ENCODE results near the gene CTNNA3.

The CTNNA3 gene

DNA sequence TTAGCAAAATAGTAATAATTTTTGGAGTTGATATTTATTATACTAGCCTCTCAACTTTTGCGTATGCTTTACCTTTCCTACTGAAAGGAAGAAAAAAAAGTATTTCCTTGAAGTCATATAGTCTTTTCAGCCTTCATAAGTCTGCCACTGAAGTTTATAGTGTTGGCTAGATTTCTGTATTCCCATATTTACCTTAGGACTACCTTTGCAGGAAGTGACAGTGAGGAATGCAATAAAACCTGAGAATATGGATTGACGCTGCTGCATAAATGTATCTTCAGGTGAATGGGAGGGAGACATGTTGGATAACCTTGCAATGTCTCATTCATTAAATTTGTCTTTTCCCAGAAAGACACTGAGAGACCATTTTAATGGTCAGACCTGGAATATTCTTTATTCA is 776.7 kb downstream of the CTNNA3 start:
- Histone ChIP-seq H3K36me3 (ENCODE audit: insufficient read depth, low read length) (no peaks in the 10 kb centered on the region), H3K27me3 (ENCODE audit: control insufficient read depth, insufficient read depth, low read length) (no peaks in the 10 kb centered on the region), H3K4me2 (ENCODE audit: low read length) (no peak overlapping the region), H3K4me1 (ENCODE audit: control insufficient read depth, insufficient read depth, low read length) (peaks cover 3% of the 10 kb centered on the region), H3K9ac (ENCODE audit: low read depth, low read length) (no peak overlapping the region), H3K4me3 (ENCODE audit: low read length) (no peak overlapping the region), H3K9me3 (replicated peaks; ENCODE audit: low read length) (no peaks in the 10 kb centered on the region)

DNA sequence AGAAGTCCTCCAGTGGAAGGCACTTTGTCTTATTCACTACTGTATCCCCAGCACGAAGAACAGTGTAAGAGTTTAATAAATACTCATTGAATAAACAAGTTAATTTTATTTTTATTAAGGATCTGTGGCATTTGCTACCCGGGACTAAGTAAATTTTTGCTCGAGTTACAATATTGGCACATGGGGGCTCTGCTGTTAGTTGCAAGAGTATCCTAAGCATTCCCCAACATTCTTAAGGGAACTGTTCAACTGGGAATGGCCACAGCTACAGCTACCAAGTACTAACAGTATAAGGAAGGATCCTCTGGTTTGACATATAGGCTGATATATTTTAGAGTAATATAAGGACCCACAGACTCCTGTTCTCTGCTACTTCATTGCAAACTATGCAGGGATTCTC is 778.9 kb downstream of the CTNNA3 start:
- Histone ChIP-seq H3K4me1 (ENCODE audit: control insufficient read depth, insufficient read depth, low read length) (peaks cover 3% of the 10 kb centered on the region), H3K27me3 (ENCODE audit: control insufficient read depth, insufficient read depth, low read length) (no peaks in the 10 kb centered on the region), H3K4me2 (ENCODE audit: low read length) (no peak overlapping the region), H3K4me3 (ENCODE audit: low read length) (no peak overlapping the region), H3K9me3 (replicated peaks; ENCODE audit: low read length) (no peaks in the 10 kb centered on the region), H3K36me3 (ENCODE audit: insufficient read depth, low read length) (no peaks in the 10 kb centered on the region), H3K9ac (ENCODE audit: low read depth, low read length) (no peak overlapping the region)

DNA sequence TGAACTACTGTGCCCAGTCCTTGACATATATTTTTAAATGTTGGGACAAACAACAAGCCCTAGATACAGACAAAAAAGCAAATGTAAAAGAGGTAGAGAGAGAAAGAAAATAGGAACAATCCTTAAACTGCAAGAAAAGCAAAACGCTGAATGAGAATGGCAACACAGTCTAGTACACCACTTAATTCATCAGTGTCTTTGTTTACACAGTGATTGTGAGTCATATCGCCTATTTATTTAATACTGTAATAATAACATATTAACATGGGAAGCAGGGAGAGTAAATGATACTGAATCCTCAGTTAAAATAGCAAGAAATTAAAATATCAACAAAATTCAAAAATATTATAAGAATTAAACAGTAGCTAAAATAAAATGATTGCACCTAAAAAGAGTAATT is 780.0 kb downstream of the CTNNA3 start:
- Histone ChIP-seq H3K4me2 (ENCODE audit: low read length) (no peak overlapping the region), H3K4me1 (ENCODE audit: control insufficient read depth, insufficient read depth, low read length) (peaks cover 3% of the 10 kb centered on the region), H3K9me3 (replicated peaks; ENCODE audit: low read length) (no peaks in the 10 kb centered on the region), H3K27me3 (ENCODE audit: control insufficient read depth, insufficient read depth, low read length) (no peaks in the 10 kb centered on the region), H3K9ac (ENCODE audit: low read depth, low read length) (no peak overlapping the region), H3K4me3 (ENCODE audit: low read length) (no peak overlapping the region), H3K36me3 (ENCODE audit: insufficient read depth, low read length) (no peaks in the 10 kb centered on the region)

DNA sequence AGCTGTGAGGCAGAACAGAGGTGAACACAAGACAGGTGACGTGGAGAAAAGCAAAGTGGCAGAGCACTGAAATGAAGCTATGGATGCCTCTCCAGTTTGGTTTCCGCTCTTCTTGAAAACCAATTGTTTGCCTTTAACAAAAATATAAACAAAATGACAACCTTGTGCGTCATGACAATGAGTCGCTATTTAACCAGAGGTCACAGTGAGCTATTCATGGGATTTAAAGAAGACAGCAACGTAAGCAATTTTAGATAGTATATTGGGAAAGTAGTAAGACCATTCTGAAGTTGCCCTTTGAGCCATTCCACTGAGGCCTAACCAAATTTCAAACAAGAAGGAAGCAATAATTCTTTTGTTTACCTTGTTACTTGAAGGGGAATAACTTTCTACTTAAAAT is 785.3 kb downstream of the CTNNA3 start:
- no peaks in the 10 kb centered on the region for H3K36me3 ChIP-seq (ENCODE audit: insufficient read depth, low read length)
- H3K9me3 ChIP-seq (replicated peaks; ENCODE audit: low read length), result no peaks in the 10 kb centered on the region
- H3K27me3 ChIP-seq (ENCODE audit: control insufficient read depth, insufficient read depth, low read length), result no peaks in the 10 kb centered on the region
- H3K4me1 ChIP-seq (ENCODE audit: control insufficient read depth, insufficient read depth, low read length), result no peaks in the 10 kb centered on the region
- no peak overlapping the region for H3K4me3 ChIP-seq (ENCODE audit: low read length)
- H3K9ac ChIP-seq (ENCODE audit: low read depth, low read length), result no peak overlapping the region
- no peak overlapping the region for H3K4me2 ChIP-seq (ENCODE audit: low read length)

DNA sequence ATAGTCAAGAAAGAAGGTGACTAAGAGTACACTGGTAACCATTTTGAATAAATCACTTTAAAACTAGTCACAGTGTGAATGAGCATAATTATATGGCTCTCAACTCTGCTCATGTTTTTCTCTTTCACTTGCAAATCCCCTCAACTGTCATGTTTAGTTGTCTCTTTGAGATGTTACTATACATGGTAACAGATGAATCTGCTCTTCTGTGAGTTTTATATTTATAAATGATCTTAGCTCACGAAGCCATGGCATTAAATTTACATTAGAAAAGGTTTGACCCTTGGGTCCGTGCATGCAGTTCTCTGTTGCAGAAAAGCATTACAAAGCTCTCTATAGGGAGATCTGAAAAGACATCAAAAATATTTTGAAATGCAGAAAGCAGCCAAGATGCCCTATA is 803.1 kb downstream of the CTNNA3 start:
- no peaks in the 10 kb centered on the region for H3K9me3 ChIP-seq (replicated peaks; ENCODE audit: low read length)
- H3K9ac ChIP-seq (ENCODE audit: low read depth, low read length), result no peak overlapping the region
- H3K36me3 ChIP-seq (ENCODE audit: insufficient read depth, low read length), result no peaks in the 10 kb centered on the region
- no peak overlapping the region for H3K4me2 ChIP-seq (ENCODE audit: low read length)
- H3K4me3 ChIP-seq (ENCODE audit: low read length), result no peak overlapping the region
- no peaks in the 10 kb centered on the region for H3K27me3 ChIP-seq (ENCODE audit: control insufficient read depth, insufficient read depth, low read length)
- no peaks in the 10 kb centered on the region for H3K4me1 ChIP-seq (ENCODE audit: control insufficient read depth, insufficient read depth, low read length)

DNA sequence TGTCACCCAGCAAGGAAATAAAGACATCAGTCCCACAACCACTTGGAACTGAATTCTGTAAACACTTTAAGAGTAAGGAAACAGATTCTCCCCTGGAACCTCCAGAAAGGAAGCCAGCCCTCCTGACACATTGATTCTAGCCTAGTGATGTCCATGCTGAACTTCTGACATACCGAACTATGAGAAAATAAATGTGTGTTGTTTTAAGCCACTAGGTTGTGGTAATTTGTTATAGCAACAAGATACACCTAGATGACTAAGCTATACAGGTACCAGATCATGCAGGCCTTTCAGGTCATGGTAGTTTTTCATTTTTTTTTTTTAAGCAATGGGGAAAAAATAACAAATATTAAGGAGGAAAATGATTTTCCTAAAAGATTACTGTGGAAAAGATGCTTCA is 807.8 kb downstream of the CTNNA3 start:
- Histone ChIP-seq H3K4me1 (ENCODE audit: control insufficient read depth, insufficient read depth, low read length) (no peaks in the 10 kb centered on the region), H3K4me2 (ENCODE audit: low read length) (no peak overlapping the region), H3K9ac (ENCODE audit: low read depth, low read length) (no peak overlapping the region), H3K36me3 (ENCODE audit: insufficient read depth, low read length) (no peaks in the 10 kb centered on the region), H3K4me3 (ENCODE audit: low read length) (no peak overlapping the region), H3K27me3 (ENCODE audit: control insufficient read depth, insufficient read depth, low read length) (no peaks in the 10 kb centered on the region), H3K9me3 (replicated peaks; ENCODE audit: low read length) (no peaks in the 10 kb centered on the region)

DNA sequence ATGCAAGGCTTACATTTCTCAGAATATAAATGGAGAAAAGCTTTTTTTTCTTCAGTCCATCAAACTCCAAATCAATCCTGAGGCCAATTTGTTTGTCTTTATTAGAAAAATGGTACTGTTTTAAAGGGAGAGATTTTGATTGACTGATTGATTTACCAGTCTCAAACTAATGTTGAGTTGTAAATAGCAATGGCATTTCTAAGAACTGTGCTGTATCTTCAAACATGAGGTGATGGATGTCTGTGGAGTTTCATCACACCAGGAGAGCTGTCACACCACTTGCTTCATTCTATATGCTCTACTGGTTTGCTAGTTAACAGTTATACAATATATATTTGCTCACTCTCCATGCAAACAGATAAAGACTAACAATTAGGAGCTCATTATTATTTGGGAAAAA is 809.1 kb downstream of the CTNNA3 start:
- no peaks in the 10 kb centered on the region for H3K4me1 ChIP-seq (ENCODE audit: control insufficient read depth, insufficient read depth, low read length)
- H3K4me2 ChIP-seq (ENCODE audit: low read length), result no peak overlapping the region
- H3K9ac ChIP-seq (ENCODE audit: low read depth, low read length), result no peak overlapping the region
- H3K27me3 ChIP-seq (ENCODE audit: control insufficient read depth, insufficient read depth, low read length), result no peaks in the 10 kb centered on the region
- H3K36me3 ChIP-seq (ENCODE audit: insufficient read depth, low read length), result no peaks in the 10 kb centered on the region
- H3K4me3 ChIP-seq (ENCODE audit: low read length), result no peak overlapping the region
- no peaks in the 10 kb centered on the region for H3K9me3 ChIP-seq (replicated peaks; ENCODE audit: low read length)

DNA sequence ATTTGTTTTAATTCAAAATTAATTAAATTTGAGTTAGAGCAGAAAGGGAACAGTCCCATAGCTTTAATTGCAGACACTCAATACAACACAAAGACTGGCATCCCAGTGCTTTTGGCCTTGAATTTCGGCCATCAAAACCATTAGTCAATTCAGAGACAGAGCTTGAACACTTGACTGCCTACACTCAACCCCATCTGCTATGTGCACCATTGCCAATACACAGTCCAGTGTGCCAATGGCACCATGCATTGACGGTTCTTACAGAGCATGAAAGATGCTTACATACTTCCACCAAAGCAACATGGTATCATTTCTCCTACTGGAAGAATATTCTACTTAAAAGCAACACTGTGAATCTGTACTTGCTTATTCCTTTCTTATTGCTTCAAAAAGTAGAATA is 813.7 kb downstream of the CTNNA3 start:
- Histone ChIP-seq H3K4me2 (ENCODE audit: low read length) (no peak overlapping the region), H3K4me1 (ENCODE audit: control insufficient read depth, insufficient read depth, low read length) (no peaks in the 10 kb centered on the region), H3K9me3 (replicated peaks; ENCODE audit: low read length) (no peaks in the 10 kb centered on the region), H3K36me3 (ENCODE audit: insufficient read depth, low read length) (no peaks in the 10 kb centered on the region), H3K27me3 (ENCODE audit: control insufficient read depth, insufficient read depth, low read length) (no peaks in the 10 kb centered on the region), H3K9ac (ENCODE audit: low read depth, low read length) (no peak overlapping the region), H3K4me3 (ENCODE audit: low read length) (no peak overlapping the region)

DNA sequence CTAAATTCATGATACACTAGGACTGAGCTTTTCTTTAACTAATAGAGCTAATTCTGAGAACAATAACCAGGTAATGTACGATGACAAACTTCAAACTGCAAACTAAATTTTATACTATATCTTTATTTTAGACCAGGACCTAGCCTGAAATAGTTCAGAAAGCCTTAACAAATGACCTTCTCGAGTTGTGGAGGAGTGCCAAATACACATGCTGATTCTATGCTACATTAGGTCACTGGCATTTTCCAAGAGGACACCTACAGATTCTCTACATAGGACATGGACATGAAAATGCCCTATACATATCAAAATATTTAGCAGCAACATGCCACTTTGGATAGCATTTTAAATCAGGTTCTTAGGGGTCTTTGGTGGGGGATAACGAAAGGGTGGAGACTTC is 814.2 kb downstream of the CTNNA3 start:
- no peak overlapping the region for H3K4me3 ChIP-seq (ENCODE audit: low read length)
- no peak overlapping the region for H3K9ac ChIP-seq (ENCODE audit: low read depth, low read length)
- no peaks in the 10 kb centered on the region for H3K4me1 ChIP-seq (ENCODE audit: control insufficient read depth, insufficient read depth, low read length)
- H3K9me3 ChIP-seq (replicated peaks; ENCODE audit: low read length), result no peaks in the 10 kb centered on the region
- no peak overlapping the region for H3K4me2 ChIP-seq (ENCODE audit: low read length)
- no peaks in the 10 kb centered on the region for H3K36me3 ChIP-seq (ENCODE audit: insufficient read depth, low read length)
- H3K27me3 ChIP-seq (ENCODE audit: control insufficient read depth, insufficient read depth, low read length), result no peaks in the 10 kb centered on the region

DNA sequence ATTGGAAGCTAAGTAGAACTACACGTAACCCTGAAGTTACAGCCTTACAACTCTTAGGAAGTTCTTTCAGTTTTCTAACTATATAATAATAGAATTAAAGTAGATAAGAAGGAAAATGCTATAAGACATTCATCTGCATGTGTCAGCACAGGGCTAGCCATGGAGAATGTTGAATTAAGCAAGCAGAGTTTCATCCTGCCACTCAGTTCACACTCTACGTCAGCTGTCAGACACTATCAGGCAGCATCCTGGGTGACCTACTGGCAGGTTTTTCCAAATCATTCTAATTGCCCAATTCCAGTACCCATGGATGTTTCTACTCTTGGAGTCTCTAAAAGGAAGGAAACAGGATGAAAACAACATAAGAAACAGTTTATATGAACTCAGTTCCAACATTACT is 815.2 kb downstream of the CTNNA3 start:
- no peaks in the 10 kb centered on the region for H3K4me1 ChIP-seq (ENCODE audit: control insufficient read depth, insufficient read depth, low read length)
- H3K4me2 ChIP-seq (ENCODE audit: low read length), result no peak overlapping the region
- H3K9me3 ChIP-seq (replicated peaks; ENCODE audit: low read length), result no peaks in the 10 kb centered on the region
- no peak overlapping the region for H3K4me3 ChIP-seq (ENCODE audit: low read length)
- no peaks in the 10 kb centered on the region for H3K27me3 ChIP-seq (ENCODE audit: control insufficient read depth, insufficient read depth, low read length)
- H3K36me3 ChIP-seq (ENCODE audit: insufficient read depth, low read length), result no peaks in the 10 kb centered on the region
- no peak overlapping the region for H3K9ac ChIP-seq (ENCODE audit: low read depth, low read length)

DNA sequence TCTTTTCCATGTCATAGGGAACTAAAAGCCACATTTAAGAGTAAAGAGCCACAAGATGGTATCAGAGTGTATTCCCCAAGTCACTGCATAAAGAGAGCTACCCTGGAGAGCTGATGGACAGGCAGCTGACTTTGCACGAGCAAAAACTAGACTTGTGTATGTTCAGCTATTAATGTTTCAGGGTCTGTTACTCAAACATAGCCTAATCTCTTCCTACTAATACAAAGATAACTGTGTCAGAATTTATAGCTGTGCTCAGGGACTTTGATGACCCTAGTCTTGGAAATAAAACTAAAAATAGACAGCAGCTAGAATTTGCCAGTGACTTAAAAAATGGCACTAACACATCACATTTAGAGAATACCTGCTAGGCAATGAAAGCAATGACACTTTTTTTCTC is 815.7 kb downstream of the CTNNA3 start:
- Histone ChIP-seq H3K4me1 (ENCODE audit: control insufficient read depth, insufficient read depth, low read length) (no peaks in the 10 kb centered on the region), H3K9me3 (replicated peaks; ENCODE audit: low read length) (no peaks in the 10 kb centered on the region), H3K27me3 (ENCODE audit: control insufficient read depth, insufficient read depth, low read length) (no peaks in the 10 kb centered on the region), H3K36me3 (ENCODE audit: insufficient read depth, low read length) (no peaks in the 10 kb centered on the region), H3K9ac (ENCODE audit: low read depth, low read length) (no peak overlapping the region), H3K4me3 (ENCODE audit: low read length) (no peak overlapping the region), H3K4me2 (ENCODE audit: low read length) (no peak overlapping the region)

DNA sequence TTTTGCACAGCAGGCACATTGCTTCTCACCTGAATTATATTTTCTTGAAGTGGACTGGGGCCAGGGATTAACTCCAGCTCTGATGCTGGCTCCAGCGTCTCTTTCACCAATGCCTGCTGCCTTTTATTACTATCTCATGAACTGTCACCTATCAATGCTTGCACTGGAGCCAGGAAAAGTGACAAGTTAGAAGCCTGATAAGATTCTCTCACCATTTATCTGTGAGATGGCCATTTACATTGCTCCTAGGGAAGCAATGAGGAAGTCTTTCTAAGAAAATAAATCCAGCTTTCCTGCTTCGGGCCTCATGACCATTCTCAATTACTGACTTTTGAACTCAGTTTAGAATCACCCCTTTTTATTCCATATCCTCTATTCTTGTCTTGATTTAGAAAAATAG is 818.6 kb downstream of the CTNNA3 start:
- Histone ChIP-seq H3K27me3 (ENCODE audit: control insufficient read depth, insufficient read depth, low read length) (no peaks in the 10 kb centered on the region), H3K4me3 (ENCODE audit: low read length) (no peak overlapping the region), H3K4me2 (ENCODE audit: low read length) (no peak overlapping the region), H3K4me1 (ENCODE audit: control insufficient read depth, insufficient read depth, low read length) (no peaks in the 10 kb centered on the region), H3K9ac (ENCODE audit: low read depth, low read length) (no peak overlapping the region), H3K9me3 (replicated peaks; ENCODE audit: low read length) (no peaks in the 10 kb centered on the region), H3K36me3 (ENCODE audit: insufficient read depth, low read length) (no peaks in the 10 kb centered on the region)

DNA sequence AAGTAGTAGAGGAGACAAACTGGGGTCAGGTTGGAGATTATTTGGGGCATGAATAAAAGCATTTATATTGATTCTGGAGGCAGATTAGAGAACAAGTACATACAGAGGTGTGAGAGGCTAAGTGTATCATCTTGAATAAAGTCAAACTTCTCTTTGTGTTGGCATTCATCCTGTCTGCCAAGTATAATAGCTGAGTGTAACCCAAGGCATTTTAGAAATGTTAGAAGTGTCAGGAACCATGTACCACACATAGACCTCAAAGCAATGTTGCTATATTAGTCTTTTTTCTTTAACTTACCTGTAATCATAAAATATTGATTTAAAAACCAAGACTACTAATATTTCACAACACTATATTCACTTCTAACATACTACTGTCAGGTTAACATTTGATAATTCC is 826.4 kb downstream of the CTNNA3 start:
- no peaks in the 10 kb centered on the region for H3K9me3 ChIP-seq (replicated peaks; ENCODE audit: low read length)
- H3K9ac ChIP-seq (ENCODE audit: low read depth, low read length), result no peak overlapping the region
- H3K4me1 ChIP-seq (ENCODE audit: control insufficient read depth, insufficient read depth, low read length), result no peaks in the 10 kb centered on the region
- no peak overlapping the region for H3K4me2 ChIP-seq (ENCODE audit: low read length)
- H3K36me3 ChIP-seq (ENCODE audit: insufficient read depth, low read length), result no peaks in the 10 kb centered on the region
- H3K4me3 ChIP-seq (ENCODE audit: low read length), result no peak overlapping the region
- H3K27me3 ChIP-seq (ENCODE audit: control insufficient read depth, insufficient read depth, low read length), result no peaks in the 10 kb centered on the region

All from skeletal muscle satellite cell (primary cell).